Measurements from ENCODE around the gene NNAT.
A peak's percentile ranks its signal among the peaks of the same experiment; 100 is the strongest.

Gene NNAT

GRCh38 chr20:37527638-37528445 is 6.8 kb downstream of the NNAT start, which contains the start of gene BLCAP:
Gene BLCAP (minus strand): TSS chr20:37527876. CDS start chr20:37519174, 8,702 bp downstream.
- H3K9ac ChIP-seq (ENCODE audit: low read depth, low read length) = peak within 1 kb of the TSS; percentile 98
- H3K27me3 ChIP-seq (ENCODE audit: insufficient read depth, low read length) = no peaks in the 10 kb centered on the region
- peak within 1 kb of the TSS; percentile 99 for H3K27ac ChIP-seq (ENCODE audit: low read length)
- peak within 1 kb of the TSS; percentile 98 for H3K4me3 ChIP-seq (ENCODE audit: low read length)
- H3K36me3 ChIP-seq (ENCODE audit: insufficient read depth, low read depth, low read length) = no peaks in the 10 kb centered on the region
- H3K9me3 ChIP-seq (ENCODE audit: insufficient read depth, low read depth, low read length) = no peaks in the 10 kb centered on the region
- H3K4me1 ChIP-seq (ENCODE audit: insufficient read depth, low read length) = peaks cover 26% of the 10 kb centered on the region

- Histone ChIP-seq H3K36me3 (ENCODE audit: insufficient read depth, low read depth, low read length) (no peaks in the 10 kb centered on the region), H3K27ac (ENCODE audit: low read length) (peak overlapping the region; percentile 99), H3K27me3 (ENCODE audit: insufficient read depth, low read length) (no peaks in the 10 kb centered on the region), H3K4me3 (ENCODE audit: low read length) (peak overlapping the region; percentile 98), H3K9ac (ENCODE audit: low read depth, low read length) (peak overlapping the region; percentile 98), H3K9me3 (ENCODE audit: insufficient read depth, low read depth, low read length) (no peaks in the 10 kb centered on the region), H3K4me1 (ENCODE audit: insufficient read depth, low read length) (peaks cover 26% of the 10 kb centered on the region)
Measured at GRCh38 chr20:37528446-37529213, 7.6 kb downstream of the NNAT start.

- no peaks in the 10 kb centered on the region for H3K36me3 ChIP-seq (ENCODE audit: insufficient read depth, low read depth, low read length)
- H3K27me3 ChIP-seq (ENCODE audit: insufficient read depth, low read length) = no peaks in the 10 kb centered on the region
- no peak overlapping the region for H3K4me3 ChIP-seq (ENCODE audit: low read length)
- no peak overlapping the region; the same call in 1 of the 2 replicates for H3K9ac ChIP-seq (ENCODE audit: low read depth, low read length)
- H3K4me1 ChIP-seq (ENCODE audit: insufficient read depth, low read length) = peaks cover 22% of the 10 kb centered on the region
- no peaks in the 10 kb centered on the region for H3K9me3 ChIP-seq (ENCODE audit: insufficient read depth, low read depth, low read length)
- no peak overlapping the region for H3K27ac ChIP-seq (ENCODE audit: low read length)
Measured at GRCh38 chr20:37529214-37529967, 8.3 kb downstream of the NNAT start.

- no peaks in the 10 kb centered on the region for H3K27me3 ChIP-seq (ENCODE audit: insufficient read depth, low read length)
- H3K36me3 ChIP-seq (ENCODE audit: insufficient read depth, low read depth, low read length) = no peaks in the 10 kb centered on the region
- H3K9me3 ChIP-seq (ENCODE audit: insufficient read depth, low read depth, low read length) = no peaks in the 10 kb centered on the region
- H3K4me3 ChIP-seq (ENCODE audit: low read length) = no peak overlapping the region
- peaks cover 15% of the 10 kb centered on the region for H3K4me1 ChIP-seq (ENCODE audit: insufficient read depth, low read length)
- no peak overlapping the region for H3K9ac ChIP-seq (ENCODE audit: low read depth, low read length)
- no peak overlapping the region for H3K27ac ChIP-seq (ENCODE audit: low read length)
Measured at GRCh38 chr20:37529968-37530600, 9.0 kb downstream of the NNAT start.

- Histone ChIP-seq H3K36me3 (ENCODE audit: insufficient read depth, low read depth, low read length) (no peaks in the 10 kb centered on the region), H3K27ac (ENCODE audit: low read length) (no peak overlapping the region), H3K4me1 (ENCODE audit: insufficient read depth, low read length) (peaks cover 9% of the 10 kb centered on the region), H3K4me3 (ENCODE audit: low read length) (no peak overlapping the region), H3K9ac (ENCODE audit: low read depth, low read length) (no peak overlapping the region), H3K27me3 (ENCODE audit: insufficient read depth, low read length) (no peaks in the 10 kb centered on the region), H3K9me3 (ENCODE audit: insufficient read depth, low read depth, low read length) (no peaks in the 10 kb centered on the region)
Measured at GRCh38 chr20:37530696-37531095, 9.6 kb downstream of the NNAT start.

DNA sequence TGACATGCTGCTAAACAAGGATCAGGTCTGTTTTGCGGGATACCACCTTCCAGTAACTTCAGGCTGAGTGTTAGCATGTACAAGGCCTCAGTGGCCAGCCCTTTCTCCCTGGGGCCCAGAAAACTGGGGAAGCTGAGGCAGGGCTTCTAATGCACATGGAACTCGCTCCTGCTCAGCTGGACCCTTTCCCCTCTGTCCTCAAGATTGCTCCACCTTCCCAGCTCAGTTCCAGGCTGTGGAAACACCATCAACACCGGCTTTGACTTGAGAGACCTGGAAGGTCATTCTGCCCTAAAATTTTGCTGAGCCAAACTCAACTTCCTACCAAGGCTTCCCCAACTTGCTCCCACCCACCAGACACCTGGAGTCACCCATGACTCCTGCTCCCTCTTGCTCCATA is 10.8 kb downstream of the NNAT start:
- Histone ChIP-seq H3K36me3 (ENCODE audit: insufficient read depth, low read depth, low read length) (no peaks in the 10 kb centered on the region), H3K4me3 (ENCODE audit: low read length) (no peak overlapping the region), H3K9ac (ENCODE audit: low read depth, low read length) (no peak overlapping the region), H3K27ac (ENCODE audit: low read length) (no peak overlapping the region), H3K4me1 (ENCODE audit: insufficient read depth, low read length) (peaks cover 6% of the 10 kb centered on the region), H3K9me3 (ENCODE audit: insufficient read depth, low read depth, low read length) (no peaks in the 10 kb centered on the region), H3K27me3 (ENCODE audit: insufficient read depth, low read length) (no peaks in the 10 kb centered on the region)

GRCh38 chr20:37533154-37533715 is 12.2 kb downstream of the NNAT start:
- Histone ChIP-seq H3K36me3 (ENCODE audit: insufficient read depth, low read depth, low read length) (no peaks in the 10 kb centered on the region), H3K4me3 (ENCODE audit: low read length) (no peak overlapping the region), H3K27ac (ENCODE audit: low read length) (no peak overlapping the region), H3K9me3 (ENCODE audit: insufficient read depth, low read depth, low read length) (no peaks in the 10 kb centered on the region), H3K27me3 (ENCODE audit: insufficient read depth, low read length) (no peaks in the 10 kb centered on the region), H3K4me1 (ENCODE audit: insufficient read depth, low read length) (peaks cover 6% of the 10 kb centered on the region), H3K9ac (ENCODE audit: low read depth, low read length) (no peak overlapping the region)

DNA sequence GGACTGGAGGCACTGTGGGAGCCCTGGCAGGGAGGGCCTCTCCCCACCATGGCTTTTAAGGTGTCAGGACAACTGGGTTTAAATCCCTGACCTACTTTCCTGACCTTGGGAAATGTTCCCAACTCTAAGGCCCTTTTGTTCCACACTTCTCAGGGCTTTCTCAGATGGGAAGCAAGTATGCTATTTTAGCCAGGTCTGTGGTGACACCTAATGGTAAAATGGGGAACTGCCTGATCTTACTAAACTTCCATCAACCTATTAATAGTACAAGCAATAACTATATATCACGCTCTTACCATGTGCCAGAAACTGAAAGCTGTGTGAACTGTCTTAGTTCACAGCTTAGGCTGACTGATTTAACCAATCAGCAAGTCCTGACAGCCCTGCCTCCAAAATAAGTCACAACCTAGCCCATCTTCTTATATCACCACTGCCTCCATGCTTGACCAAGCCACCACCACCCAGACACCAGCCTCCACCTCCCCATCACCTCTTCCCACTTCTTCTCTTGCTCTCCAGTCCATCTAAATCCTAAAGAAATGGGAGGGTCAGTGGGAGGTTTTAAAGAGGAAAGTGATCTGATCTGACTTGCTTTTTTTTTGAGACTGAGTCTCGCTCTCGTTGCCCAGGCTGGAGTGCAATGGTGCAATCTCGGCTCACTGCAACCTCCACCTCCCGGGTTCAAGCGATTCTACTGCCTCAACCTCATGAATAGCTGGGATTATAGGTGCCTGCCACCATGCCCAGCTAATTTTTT is 13.5 kb downstream of the NNAT start:
- Histone ChIP-seq H3K4me1 (ENCODE audit: insufficient read depth, low read length) (no peaks in the 10 kb centered on the region), H3K27me3 (ENCODE audit: insufficient read depth, low read length) (no peaks in the 10 kb centered on the region), H3K36me3 (ENCODE audit: insufficient read depth, low read depth, low read length) (no peaks in the 10 kb centered on the region), H3K4me3 (ENCODE audit: low read length) (no peak overlapping the region), H3K9me3 (ENCODE audit: insufficient read depth, low read depth, low read length) (no peaks in the 10 kb centered on the region), H3K9ac (ENCODE audit: low read depth, low read length) (no peak overlapping the region), H3K27ac (ENCODE audit: low read length) (no peak overlapping the region)

GRCh38 chr20:37535443-37536132 is 14.5 kb downstream of the NNAT start:
- no peak overlapping the region for H3K9ac ChIP-seq (ENCODE audit: low read depth, low read length)
- no peaks in the 10 kb centered on the region for H3K36me3 ChIP-seq (ENCODE audit: insufficient read depth, low read depth, low read length)

GRCh38 chr20:37537505-37537904 is 16.5 kb downstream of the NNAT start:
- Histone ChIP-seq H3K36me3 (ENCODE audit: insufficient read depth, low read depth, low read length) (no peaks in the 10 kb centered on the region), H3K4me3 (ENCODE audit: low read length) (no peak overlapping the region), H3K9me3 (ENCODE audit: insufficient read depth, low read depth, low read length) (no peaks in the 10 kb centered on the region), H3K27ac (ENCODE audit: low read length) (no peak overlapping the region), H3K9ac (ENCODE audit: low read depth, low read length) (no peak overlapping the region), H3K4me1 (ENCODE audit: insufficient read depth, low read length) (no peaks in the 10 kb centered on the region), H3K27me3 (ENCODE audit: insufficient read depth, low read length) (no peaks in the 10 kb centered on the region)

More at GRCh38 chr20:37535443-37536132, 14.5 kb downstream of the NNAT start:
- Histone ChIP-seq H3K4me3 (ENCODE audit: low read length) (no peak overlapping the region), H3K27ac (ENCODE audit: low read length) (no peak overlapping the region), H3K27me3 (ENCODE audit: insufficient read depth, low read length) (no peaks in the 10 kb centered on the region), H3K9me3 (ENCODE audit: insufficient read depth, low read depth, low read length) (no peaks in the 10 kb centered on the region), H3K4me1 (ENCODE audit: insufficient read depth, low read length) (no peaks in the 10 kb centered on the region)
